GM18508 (cell line): ENCODE data around the gene IGFBP2.

Experiments
- ATAC-seq: cut with Tn5 transposase; IDR thresholded peaks from one replicate; pipeline ENCODE4 v1.9.1; 2021; ENCODE audit warnings: moderate number of reproducible peaks; ENCODE audit not compliant: insufficient read depth, unreplicated experiment

Gene IGFBP2

DNA sequence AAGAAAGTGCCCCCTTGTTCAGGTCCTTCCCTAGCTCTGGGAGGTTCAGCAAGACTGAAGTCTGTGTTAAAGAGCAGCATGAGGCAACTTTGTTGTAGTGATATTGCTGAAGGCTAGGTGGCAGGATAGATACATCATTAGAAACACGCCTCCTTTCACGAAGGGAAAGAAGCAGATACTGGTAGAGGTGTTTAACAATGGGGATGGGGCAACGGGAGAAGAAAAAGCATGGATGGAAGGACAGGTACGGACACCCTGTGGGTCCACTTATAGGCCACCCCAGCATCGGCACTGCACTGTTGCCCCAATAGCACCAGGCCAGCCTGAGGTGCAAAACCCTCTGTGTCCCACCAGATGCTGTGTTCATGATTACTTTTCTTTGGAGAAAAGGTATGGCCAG lies 65.7 kb downstream of the IGFBP2 start:
- no peak for ATAC-seq

DNA sequence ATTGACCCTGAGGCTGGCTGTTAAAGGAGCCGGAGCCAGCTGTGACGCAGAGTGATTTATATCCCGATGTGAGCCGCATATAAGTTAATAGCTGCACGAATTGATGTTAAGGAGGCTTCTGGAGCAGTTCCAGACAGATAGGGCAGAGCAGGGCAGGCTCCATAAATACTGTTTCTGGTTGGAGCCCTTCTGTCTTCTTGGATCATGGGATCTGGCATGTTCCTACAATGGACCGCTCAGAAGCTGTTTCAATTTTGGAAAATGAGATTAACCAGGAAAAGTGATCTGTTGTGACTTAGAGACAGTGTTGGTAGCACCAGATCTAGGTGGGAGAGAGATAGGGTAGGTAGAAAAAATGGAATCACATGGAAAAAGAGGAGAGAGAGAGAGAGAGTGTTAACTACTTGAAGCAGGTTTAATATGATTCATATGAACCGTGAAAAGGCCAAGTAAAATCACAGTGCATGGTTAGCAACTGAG lies 66.9 kb downstream of the IGFBP2 start:
- no peak for ATAC-seq

DNA sequence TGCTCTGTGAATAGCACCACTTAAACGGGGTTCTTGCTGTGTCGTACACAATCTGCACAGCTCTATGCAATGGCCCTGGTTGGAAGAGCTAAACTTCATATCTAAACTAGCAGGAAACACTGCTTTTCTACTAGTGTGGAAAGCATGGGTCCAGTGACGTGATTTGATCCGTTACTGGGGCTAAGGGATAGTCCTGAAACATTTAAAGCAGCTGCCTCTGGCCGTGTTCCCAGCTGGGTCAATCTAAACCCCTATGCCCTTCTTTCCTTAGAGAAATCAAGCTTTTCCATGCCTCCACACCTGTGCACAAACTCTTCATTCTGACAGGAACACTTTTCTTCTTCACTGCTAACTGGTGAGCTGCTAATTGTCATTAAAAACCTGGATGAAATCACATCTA lies 67.6 kb downstream of the IGFBP2 start:
- ATAC-seq = no peak

DNA sequence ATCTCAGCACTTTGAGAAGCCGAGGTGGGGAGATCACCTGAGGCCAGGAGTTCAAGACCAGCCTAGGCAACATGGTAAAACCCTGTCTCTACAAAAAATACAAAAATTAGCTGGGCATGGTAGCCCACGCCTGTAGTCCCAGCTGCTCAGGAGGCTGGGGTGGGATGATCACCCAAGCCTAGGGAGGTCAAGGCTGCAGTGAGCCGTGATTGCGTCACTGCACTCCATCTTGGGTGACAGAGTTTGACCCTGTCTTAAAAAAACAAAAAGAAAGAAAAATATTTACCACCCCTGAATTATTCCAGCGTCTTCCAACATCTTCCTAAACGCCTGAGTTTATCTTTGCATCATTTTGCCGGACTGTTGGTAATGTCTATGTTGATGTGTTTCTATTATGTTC lies 68.3 kb downstream of the IGFBP2 start:
- ATAC-seq = no peak

DNA sequence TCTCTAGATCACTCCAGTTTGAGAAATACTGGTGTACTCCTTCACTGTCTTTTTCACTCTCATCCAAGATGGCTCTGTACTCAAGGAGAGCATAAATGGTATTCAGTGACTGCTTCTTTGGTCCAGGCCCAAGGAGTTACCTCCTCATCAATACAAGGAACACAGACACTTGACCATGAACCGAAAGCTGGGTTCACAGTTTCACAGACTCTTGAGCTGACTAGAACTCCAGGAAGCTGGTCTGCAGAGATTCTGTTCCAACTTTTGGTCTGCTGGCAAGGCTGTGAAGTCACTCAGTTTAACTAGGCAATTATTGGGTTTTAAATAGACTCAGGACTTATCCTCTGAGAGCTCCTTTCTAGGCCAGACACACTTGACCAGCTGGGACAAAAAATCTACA lies 69.5 kb downstream of the IGFBP2 start:
- ATAC-seq = no peak

DNA sequence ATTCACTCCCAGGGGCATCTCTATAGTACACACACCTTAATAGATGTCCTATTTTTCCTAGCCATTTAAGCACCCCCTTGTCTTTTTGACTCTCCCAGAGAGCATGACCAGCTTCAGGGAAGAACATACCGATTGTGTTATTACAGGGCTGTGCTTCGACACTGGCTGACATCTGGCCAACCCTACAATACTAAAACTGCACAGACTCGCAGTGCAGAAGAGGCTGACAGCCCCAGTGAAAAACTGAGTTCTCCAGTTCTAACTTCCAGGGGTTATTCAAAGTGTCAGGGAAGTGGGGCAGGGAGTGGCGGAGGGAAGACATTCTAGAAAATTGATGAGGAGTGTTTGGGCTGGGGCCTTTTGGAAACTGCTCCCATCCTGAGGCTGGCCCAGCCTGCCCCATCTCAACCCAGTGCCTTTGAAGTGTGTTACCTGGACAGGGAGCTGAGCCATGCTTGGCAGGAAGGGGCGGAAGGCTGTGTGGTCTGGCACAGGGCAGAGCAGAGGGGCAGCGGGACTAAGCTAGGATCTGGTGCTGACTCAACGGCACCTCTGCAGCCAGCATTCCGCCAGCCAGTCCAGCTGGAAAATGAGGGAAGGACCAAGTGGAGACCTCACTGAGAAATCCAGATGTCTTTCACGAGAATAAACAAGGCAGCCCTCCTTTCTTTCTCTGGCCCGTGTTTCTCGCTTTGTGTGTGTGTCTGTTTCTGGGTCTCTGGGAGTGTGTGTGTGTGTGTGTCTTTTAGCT lies 77.5 kb downstream of the IGFBP2 start:
- ATAC-seq = no peak

DNA sequence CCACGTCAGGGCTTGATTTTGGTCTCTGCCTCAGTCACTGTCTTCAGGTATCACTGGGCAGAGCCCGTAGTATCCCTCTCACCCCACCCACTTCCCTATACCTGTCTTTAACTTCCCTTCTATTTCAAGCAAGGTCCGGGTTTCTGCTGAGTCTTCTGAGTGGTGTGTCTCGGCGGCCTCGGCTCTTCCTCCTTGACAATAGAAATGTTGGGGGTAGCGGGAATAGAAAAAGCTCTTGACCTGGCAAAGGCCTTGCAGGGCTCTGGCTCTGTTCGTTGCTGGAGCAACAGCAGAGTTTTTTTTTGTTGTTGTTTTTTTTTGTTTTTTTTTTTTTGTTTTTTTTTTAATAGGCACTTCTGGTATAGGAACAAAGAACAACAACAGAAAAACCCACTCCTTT lies 78.1 kb downstream of the IGFBP2 start:
- ATAC-seq = no peak

DNA sequence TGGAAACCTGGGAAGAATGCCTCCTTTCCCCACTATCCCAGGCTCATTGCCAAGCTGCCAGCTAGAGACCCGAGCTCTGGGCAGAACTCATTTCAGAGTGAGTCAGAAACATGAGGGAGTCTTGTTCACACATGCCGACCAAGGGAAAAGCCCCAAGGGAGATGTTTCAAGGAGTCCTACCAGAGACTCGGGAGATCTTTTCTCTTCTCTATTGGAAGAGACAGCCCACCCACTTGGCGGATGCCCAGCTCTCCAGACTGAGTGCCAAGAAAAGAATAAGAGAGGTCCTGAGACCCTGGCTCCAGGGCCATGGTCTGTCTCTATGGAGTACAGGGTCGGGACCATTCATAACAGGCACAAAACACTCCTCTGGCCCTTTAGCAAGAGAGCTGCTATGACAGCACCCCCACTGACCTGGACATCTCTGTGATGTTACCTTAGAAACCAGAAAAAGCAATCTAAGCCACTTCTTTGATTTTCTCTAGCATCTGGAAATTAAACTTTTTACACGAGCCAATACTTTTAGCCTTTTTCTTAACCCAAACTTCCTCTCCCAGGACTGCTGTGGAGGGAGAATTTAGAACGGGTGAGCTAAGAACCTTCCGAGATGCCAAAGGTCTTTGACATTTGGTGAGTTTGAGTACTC lies 80.6 kb downstream of the IGFBP2 start:
- no peak for ATAC-seq
